ENCODE measurements around the gene GGA1. TPM values are rescaled to one million over a fixed set of nuclear protein-coding genes. Genes with fewer than 3 reads are reported as not detected.

GGA1 gene
- total RNA-seq, 1 donor from 2014 or later: 132 TPM

GRCh38 chr22:37616201-37617083, 7.8 kb downstream of the GGA1 start:
- Mint-ChIP-seq H3K4me1 (ENCODE audit: low read depth) (no peaks in the 10 kb centered on the region), H3K27me3 (no peaks in the 10 kb centered on the region), H3K4me3 (ENCODE audit: low read depth) (no peak overlapping the region), H3K9me3 (ENCODE audit: low read depth) (no peaks in the 10 kb centered on the region), H3K27ac (no peak overlapping the region), H3K36me3 (ENCODE audit: insufficient read depth) (peaks cover 7% of the 10 kb centered on the region)
- TF ChIP-seq, protein P1, sequence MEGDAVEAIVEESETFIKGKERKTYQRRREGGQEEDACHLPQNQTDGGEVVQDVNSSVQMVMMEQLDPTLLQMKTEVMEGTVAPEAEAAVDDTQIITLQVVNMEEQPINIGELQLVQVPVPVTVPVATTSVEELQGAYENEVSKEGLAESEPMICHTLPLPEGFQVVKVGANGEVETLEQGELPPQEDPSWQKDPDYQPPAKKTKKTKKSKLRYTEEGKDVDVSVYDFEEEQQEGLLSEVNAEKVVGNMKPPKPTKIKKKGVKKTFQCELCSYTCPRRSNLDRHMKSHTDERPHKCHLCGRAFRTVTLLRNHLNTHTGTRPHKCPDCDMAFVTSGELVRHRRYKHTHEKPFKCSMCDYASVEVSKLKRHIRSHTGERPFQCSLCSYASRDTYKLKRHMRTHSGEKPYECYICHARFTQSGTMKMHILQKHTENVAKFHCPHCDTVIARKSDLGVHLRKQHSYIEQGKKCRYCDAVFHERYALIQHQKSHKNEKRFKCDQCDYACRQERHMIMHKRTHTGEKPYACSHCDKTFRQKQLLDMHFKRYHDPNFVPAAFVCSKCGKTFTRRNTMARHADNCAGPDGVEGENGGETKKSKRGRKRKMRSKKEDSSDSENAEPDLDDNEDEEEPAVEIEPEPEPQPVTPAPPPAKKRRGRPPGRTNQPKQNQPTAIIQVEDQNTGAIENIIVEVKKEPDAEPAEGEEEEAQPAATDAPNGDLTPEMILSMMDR (IDR thresholded peaks at IDR 0.05; ENCODE audit: unreplicated experiment): no peak
- no peak for DNase-seq (ENCODE audit: low spot score, unreplicated experiment)

DNA sequence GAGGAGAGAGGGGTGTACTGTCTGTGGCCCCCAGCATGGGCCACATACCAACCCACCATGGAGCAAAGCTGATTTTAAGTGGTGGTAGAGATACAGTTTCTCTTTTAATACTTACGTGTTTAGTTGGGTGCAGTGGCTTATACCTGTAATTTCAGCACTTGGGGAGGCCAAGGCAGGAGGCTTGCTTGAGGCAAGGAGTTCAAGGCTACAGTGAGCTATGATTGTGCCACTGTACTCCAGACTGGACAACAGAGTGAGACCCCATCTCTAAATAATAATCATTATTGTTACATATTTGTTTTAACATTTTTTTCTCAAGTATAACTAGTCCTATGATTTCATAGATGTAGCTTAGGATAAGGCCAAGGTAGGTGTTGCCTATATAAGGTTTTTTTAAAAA, 8.8 kb downstream of the GGA1 start:
- Mint-ChIP-seq H3K9me3 (ENCODE audit: low read depth) (no peaks in the 10 kb centered on the region), H3K4me3 (ENCODE audit: low read depth) (no peak overlapping the region)
- DNase-seq (ENCODE audit: low spot score, unreplicated experiment): no peak

DNA sequence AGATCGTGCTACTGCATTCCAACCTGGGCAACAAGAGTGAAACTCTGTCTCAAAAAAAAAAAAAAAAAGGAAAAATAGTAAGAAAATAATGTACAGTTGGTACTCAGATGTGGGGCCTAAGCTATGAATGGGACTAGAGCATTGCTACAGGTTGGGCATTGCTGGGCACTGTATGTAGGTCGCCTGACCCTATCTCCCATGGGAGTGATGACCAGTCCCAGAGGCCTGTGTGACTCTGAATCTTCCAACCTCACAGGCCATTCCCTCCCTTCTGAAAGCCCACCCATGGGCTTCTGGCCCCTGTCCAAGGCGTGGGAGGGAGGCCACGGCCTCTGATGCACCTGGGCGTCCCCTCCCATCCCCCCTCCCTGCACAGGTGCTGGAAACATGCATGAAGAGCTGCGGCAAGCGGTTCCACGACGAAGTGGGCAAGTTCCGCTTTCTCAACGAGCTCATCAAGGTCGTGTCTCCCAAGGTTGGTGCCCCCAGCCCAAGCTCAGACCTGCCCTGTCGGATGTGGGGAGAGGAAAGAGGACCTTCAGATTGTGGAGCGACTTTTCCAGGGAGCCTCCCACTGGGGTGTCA, 9.5 kb downstream of the GGA1 start:
- DNase-seq (ENCODE audit: low spot score, unreplicated experiment): no peak
- Mint-ChIP-seq H3K27ac (no peak overlapping the region), H3K4me3 (ENCODE audit: low read depth) (no peak overlapping the region), H3K27me3 (no peaks in the 10 kb centered on the region), H3K4me1 (ENCODE audit: low read depth) (no peaks in the 10 kb centered on the region), H3K9me3 (ENCODE audit: low read depth) (no peaks in the 10 kb centered on the region), H3K36me3 (ENCODE audit: insufficient read depth) (peaks cover 7% of the 10 kb centered on the region)
- TF ChIP-seq, protein P1 (IDR thresholded peaks at IDR 0.05; ENCODE audit: unreplicated experiment): no peak

More for the DNA sequence above, 8.8 kb downstream of the GGA1 start:
- Mint-ChIP-seq H3K36me3 (ENCODE audit: insufficient read depth) (peaks cover 7% of the 10 kb centered on the region), H3K27ac (no peak overlapping the region), H3K4me1 (ENCODE audit: low read depth) (no peaks in the 10 kb centered on the region), H3K27me3 (no peaks in the 10 kb centered on the region)
- TF ChIP-seq, protein P1 (IDR thresholded peaks at IDR 0.05; ENCODE audit: unreplicated experiment): no peak

GRCh38 chr22:37618674-37619073, 10.0 kb downstream of the GGA1 start:
- H3K27ac Mint-ChIP-seq: no peak overlapping the region
- no peak for DNase-seq (ENCODE audit: low spot score, unreplicated experiment)
- TF ChIP-seq, protein P1 (IDR thresholded peaks at IDR 0.05; ENCODE audit: unreplicated experiment): no peak
- H3K9me3 Mint-ChIP-seq (ENCODE audit: low read depth): no peaks in the 10 kb centered on the region
- peaks cover 8% of the 10 kb centered on the region for H3K36me3 Mint-ChIP-seq (ENCODE audit: insufficient read depth)
- no peak overlapping the region for H3K4me3 Mint-ChIP-seq (ENCODE audit: low read depth)
- peaks cover 1% of the 10 kb centered on the region for H3K4me1 Mint-ChIP-seq (ENCODE audit: low read depth)
- H3K27me3 Mint-ChIP-seq: no peaks in the 10 kb centered on the region

DNA sequence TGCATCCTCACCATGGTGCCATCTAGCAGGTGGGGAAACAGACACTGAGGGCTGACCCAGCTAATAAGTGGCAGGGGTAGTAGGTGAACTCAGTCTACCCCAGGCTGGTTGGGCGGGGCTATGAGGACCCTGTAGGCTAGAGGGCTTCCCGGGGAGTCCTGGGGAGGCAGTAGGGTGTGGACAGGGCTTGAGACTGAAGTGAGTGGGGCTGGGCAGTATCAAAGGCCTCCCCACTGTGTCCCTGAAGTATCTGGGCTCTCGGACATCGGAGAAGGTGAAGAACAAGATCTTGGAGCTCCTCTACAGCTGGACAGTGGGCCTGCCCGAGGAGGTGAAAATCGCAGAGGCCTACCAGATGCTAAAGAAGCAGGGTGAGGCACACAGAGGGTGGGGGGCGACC, 11.4 kb downstream of the GGA1 start:
- Mint-ChIP-seq H3K4me3 (ENCODE audit: low read depth) (no peak overlapping the region), H3K9me3 (ENCODE audit: low read depth) (no peaks in the 10 kb centered on the region), H3K36me3 (ENCODE audit: insufficient read depth) (peaks cover 8% of the 10 kb centered on the region), H3K27ac (no peak overlapping the region), H3K27me3 (no peaks in the 10 kb centered on the region), H3K4me1 (ENCODE audit: low read depth) (peaks cover 2% of the 10 kb centered on the region)
- DNase-seq (ENCODE audit: low spot score, unreplicated experiment): no peak
- TF ChIP-seq, protein P1 (IDR thresholded peaks at IDR 0.05; ENCODE audit: unreplicated experiment): no peak
